GM18907 (cell line): ENCODE data around the gene PCCA.
"Not testable (repeated sequence)": the region's sequence is repeated elsewhere in the genome, so short reads cannot be mapped to it uniquely, and the experiment has no call there.

Source experiments
- ATAC-seq: cut with Tn5 transposase; IDR thresholded peaks from one replicate; pipeline ENCODE4 v1.9.1; 2021; ENCODE audit warnings: mild to moderate bottlenecking, moderate library complexity; ENCODE audit not compliant: unreplicated experiment

Gene PCCA

DNA sequence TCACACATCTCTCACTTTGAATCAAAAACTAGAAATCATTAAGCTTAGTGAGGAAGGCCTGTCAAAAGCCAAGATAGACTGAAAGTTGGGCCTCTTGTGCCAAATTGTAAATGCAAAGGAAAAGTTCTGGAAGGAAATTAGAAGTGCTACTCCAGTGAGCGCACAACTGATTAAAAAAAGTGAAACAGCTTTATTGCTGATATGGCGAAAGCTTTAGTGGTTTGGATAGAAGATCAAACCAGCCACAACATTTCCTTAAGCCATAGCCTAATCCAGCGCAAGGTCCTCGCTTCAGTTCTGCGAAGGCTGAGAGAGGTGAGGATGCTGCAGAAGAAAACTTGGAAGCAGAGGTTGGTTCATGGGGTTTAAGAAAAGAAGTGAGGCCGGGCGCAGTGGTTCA lies 7.6 kb downstream of the PCCA start:
- no peak for ATAC-seq

DNA sequence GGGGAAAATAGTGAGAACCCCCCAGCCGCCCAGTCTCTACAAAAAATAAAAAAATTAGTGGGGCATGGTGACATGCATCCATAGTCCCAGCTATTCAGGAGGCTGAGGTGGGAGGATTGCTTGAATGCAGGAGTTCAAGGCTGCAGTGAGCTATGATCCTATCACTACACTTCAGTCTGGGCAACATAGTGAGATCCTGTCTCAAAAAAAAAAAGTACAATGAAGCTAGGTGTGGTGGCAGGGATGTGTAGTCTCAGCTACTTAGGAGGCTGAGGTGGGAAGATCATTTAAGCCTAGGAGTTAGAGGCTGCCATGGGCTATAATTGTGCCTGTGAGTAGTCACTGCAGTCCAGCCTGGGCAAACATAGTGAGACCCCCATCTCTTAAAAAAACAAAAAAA lies 8.9 kb downstream of the PCCA start:
- no peak for ATAC-seq

DNA sequence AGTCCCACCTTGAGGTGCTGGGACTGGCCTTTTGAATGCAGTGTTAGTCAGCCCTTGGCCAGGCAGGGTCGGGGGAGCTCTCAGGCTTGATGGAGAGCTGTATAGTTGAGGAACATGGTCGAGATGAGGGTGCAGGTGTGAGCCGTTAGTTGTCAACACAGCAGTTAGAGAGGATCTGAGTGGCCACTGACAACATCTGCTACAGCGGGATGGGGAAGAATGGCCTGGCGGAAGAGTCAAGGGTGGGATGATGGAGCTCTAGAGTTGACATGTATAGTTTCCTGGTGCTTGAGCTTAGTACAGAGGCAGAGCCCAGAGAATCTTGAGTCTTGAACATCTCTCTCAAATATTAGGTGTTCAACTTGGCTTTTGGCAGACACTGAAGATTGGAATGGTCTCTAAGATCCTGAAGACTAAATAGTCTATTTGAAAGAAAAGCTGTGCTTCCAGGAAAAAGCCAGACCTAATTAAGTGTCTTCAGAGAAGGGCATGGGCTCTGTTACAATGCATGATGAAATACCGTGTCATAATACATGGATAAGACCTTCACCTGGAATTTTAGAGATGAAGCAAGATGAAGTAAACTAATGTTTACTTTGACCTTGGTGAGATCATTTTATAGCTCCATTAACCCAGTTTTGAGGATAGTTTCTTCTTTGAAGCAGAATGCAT lies 9.7 kb downstream of the PCCA start:
- no peak for ATAC-seq

DNA sequence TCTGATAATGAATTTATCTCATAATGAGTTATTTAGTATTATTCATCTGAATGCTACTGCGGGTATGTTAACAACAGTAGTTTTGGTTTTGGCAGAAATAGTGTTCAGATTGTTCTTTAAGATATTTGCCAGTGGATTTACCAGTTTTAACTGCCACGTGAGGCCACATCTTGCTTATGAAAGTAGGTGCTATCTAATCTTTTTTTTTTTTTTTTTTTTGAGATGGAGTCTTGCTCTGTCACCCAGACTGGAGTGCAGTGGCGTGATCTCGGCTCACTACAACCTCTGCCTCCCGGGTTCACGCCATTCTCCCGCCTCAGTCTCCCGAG lies 10.2 kb downstream of the PCCA start:
- ATAC-seq, result not testable (repeated sequence)

DNA sequence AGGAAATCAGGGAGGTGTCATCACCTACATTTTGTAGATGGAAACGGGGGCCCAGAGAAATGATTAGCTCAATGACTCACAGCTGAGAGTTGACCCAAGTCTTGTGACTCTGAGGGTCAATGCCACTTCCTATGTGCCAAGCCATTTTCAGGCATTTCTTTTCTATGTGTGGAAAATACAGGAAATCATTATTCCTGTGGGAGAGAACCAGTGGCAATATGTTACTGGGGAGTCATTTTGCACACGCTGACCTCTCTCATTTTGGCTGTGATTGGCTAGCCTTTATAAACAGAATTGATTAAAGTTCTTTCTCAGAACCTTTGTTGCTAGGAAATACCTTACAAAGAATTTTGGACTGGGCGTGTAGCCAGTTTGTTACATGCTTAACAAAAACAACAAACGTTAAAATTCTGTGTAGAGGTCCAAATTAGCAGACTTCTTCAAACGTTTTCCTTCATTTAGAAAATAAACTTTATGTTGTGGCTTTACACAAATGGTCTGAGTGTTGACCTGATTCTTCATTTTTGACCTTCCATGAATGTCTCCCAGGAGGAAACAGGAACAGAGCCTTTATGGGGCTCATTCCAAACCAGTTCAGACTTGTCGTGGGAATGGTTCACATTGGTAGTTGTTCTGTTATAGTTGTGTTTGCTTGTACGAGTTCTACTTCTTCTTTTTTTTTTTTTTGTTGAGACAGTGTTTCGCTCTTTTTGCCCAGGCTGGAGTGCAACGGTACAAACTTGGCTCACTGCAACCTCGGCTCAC lies 11.4 kb downstream of the PCCA start:
- no peak for ATAC-seq

DNA sequence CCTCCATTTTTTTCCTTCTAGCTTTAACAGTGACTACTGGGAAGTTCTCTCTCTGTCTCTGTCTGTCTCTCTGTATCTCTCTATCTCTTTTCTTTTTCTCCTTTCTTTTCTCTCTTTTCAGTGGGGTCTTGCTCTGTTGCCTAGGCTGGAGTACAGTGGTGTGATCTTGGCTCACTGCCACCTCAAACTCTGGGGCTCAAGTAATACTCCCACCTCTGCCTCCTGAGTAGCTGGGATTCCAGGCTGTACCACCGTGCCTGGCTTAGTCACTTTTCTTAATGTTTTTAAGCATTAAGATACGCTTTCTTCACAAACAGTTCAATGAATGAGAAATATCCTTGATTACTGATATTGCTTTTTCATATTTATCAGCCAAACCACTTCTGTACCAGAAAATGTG lies 13.1 kb downstream of the PCCA start:
- ATAC-seq, result no peak

DNA sequence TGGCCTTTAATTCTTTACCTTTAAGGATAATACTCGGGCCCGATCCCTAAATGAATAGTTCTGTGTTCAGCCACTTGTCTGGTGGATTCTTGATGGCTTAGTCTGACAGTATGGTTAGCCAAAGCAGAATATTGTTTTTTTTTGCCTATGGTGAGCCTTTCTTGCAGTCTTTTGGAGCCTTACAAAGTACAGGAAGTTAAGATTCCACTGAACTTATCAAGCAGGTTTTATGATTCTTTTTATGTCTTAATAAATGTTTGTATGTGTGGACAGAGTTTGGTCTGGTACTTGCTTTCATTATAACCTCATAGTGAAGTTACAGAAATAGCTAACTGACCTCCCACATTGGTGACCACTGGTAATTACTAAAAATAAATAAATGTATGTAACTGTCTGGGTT lies 17.1 kb downstream of the PCCA start:
- ATAC-seq, result no peak

DNA sequence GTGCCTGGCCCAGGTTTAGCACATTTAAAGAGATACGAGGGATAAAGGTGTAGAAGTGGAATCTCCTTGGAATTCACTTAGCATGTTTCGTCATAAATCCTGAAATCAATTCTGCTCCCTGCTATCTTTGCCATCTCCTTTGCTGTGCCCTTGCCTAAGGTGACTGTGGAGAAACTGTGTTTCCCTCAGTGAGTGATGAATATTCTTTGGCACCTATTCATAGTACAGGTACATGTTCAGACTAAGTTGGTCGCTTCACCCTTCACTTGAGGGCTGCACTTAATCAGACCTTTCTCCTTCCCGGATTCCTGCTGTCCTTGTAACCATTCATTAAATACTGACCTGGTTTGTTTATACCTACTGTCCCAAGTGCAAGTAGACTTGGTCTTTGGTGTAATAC lies 17.8 kb downstream of the PCCA start:
- ATAC-seq, result no peak

DNA sequence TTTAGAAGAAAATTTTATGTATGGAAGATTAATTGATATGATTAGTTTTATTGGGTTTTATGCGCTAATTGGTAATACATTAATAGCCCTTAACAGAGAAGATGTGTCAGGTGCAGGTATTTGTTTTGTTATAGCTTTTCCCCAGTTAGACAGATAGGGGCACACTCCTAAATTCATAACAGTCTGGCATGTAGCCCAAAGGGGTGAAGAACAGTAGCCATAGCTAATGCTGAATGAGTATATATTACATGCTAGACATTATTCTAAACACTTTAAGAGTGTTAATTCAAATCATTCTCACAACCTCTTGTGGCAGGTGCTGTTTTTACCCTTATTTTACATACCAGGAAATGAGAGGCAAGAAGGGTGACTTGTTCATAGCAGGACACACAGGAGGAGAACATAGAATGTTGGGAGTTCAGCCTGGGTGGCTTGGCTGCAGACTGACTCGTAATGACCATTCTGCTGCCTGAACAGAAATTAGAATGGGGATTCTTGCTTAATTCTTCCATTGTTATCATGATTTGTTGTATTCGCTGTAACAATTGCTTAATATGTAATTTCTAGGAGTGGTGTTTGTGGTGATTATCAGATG lies 20.1 kb downstream of the PCCA start:
- peak; percentile 67 for ATAC-seq

DNA sequence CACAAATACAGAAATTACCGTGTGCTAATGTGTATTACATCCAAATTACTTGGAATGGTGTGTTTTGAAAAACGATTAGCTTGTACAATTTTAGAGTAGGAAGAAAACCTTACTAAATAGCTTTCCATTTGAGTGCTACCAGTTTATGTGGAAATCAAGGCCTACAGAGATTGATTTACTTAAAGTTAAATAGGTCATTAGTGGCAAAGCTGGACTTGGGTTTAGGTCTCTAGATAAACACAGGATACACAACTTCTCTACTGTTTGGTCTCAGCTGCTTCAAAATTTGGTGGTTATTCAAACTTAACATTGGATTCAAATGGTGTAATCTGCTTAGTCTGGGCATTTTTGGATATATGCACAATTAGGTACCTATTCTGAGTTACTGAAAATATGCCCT lies 21.4 kb downstream of the PCCA start:
- ATAC-seq, result no peak

DNA sequence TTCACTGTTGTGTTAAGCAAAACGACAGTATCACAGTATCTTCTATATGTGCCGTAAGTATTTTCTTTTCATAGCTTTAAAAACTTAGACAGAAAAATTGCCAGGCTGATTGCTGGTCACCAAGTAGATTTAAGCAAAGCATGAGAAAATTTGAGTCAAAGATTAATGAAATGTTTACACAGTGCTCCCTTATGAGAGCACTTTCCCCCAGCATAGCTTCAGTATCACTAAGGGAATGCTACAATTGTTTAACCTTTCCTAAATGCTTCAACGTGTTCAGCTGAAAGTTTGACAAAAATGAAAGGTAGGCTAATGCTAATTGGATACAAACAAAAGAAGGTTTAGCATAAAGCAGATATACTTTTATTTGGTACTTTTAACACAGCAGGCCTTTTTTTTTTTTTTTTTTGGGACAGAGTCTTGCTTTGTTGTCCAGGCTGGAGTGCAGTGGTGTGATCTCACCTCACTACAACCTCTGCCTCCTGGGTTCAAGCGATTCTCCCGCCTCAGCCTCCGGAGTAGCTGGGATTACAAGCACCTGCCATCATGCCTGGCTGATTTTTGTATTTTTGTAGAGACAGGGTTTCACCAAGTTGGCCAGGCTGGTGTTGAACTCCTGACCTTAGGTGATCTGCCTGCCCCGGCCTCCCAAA lies 23.4 kb downstream of the PCCA start:
- ATAC-seq, result no peak

DNA sequence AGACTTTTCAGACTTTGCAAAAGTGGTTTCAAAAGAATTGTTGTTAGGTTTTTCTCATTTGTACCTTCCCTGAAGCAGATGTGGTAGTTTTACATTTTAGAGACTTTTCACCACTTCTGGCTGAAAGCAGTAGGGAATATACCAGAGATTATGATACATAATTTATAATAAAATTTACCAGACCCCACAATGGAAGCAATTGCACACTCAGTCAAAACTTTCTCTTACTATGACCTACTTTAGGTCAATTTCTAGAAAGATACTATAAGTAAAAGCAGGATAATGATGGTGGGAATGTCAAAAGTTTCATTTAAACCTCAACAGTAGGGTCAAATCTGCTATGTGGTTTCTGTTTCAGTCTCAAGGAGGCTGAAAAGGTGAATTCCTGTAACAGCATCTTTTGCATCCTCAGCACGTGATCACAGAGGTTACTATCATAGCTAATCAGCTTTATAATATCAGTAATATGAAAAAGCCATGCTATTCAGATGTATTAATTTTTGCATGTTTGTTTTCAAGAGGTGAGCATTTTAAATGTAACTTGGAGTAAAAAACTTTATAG lies 26.9 kb downstream of the PCCA start:
- ATAC-seq, result peak; percentile 78

DNA sequence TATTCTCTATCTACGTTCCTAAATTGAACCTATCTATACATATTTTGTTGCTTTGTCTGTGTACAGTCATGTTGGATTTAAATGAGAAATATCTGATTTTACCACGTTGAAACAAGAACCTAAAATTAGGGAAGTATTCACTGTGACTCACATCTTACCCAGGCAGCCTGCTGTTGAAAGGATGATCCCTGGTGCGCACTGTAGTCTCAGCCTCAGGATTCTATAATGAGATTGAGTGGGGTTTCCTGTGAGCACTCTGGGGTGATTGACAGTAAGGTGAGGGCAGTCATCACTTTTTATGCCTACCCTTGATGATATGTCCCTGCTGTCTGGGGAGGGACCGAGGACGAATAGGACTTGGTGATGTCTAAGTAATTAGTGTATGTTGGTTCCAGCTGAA lies 35.4 kb downstream of the PCCA start:
- ATAC-seq, result no peak

DNA sequence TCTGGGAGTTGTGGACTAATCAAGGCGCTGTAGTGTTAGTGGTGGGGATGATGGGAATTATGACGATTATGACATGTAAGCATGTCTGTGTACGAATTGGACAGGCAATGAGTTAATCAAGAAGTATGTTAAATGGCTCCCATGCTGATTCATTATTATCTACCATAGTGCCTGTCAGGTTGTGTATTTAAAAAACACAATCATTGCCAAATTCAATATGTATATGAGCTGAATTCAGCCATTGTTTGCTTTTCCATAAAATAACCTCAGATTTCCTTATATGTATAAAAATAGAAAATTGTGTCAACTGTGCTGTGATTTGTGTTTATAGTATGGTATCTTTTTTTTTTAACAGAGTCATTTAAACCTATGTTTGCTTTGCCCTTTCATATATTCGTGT lies 37.1 kb downstream of the PCCA start:
- ATAC-seq, result no peak

DNA sequence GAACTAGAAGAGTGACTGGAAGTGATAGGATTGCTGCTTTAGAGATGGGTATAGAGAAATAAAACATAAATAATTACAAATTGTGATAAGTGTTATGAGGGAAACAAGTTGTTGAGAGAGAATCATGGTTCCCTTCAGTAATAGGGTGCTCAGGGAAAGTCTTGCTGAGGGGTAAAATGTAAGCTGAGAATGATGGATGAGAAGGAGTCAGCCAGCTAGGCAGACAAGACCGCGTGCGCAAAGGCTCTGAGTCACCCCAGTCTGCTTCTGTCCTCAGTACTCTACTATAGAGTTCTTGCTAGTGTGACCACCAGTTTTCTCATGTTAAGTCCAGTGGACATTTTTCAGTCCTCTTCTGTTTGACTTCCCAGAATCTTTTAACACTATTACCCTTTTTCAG lies 39.5 kb downstream of the PCCA start:
- no peak for ATAC-seq

DNA sequence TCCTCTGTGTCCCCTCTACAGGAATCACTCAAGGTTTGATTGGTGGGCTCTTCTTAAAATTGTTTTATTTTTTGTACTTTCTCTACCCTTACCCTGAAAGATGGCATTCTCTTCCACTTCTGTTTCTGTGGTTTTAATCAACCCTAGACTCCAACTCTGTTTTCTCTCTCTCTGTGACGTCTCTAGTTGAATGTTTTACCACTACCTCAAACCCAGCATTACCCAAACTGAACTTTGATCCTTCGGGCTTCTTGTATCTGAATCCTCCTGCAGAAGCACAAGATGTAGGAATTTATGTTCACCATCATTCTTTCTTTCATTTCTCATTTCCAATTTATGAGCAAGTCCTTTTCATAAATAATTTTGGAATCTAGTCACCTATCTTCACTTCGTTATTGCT lies 39.9 kb downstream of the PCCA start:
- ATAC-seq, result no peak

DNA sequence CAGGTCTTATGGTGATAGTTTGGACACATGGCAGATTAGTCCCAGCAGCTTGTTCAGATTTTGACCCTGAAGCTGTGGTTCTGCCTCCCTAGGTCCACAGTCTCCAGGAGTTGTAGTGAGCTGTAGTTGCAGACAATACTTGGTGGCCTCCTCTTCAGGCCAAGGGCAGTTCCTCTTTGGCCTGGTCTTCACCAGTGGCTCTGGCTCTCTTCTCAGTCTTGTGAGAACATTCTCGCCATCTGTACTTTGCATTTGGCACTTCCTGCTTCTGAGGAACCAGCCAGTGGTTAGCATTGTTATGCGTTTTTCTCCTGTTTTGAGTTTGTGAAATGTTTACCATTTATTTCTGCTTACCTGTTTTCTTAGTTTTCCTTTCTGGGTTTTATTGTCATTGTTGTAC lies 40.7 kb downstream of the PCCA start:
- peak; percentile 86 for ATAC-seq

DNA sequence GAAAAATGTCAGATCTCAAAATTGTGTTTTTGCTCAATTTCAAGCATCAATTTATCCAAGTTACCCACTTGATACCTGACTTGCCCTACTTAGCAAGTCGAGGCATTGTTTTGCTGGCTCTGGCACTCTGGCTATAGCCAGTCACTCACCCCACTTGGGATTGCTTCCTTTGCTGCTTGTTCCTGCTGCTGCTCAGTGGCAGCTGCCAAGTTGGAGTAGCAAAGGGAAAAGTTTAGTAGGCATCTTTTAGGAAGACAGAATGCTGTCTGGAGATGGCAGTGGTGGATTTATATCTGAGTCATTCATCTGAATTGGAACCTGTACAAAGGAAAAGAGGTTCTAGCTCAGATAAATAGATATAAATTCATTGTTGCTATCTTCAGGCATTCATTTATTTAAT lies 41.2 kb downstream of the PCCA start:
- no peak for ATAC-seq

DNA sequence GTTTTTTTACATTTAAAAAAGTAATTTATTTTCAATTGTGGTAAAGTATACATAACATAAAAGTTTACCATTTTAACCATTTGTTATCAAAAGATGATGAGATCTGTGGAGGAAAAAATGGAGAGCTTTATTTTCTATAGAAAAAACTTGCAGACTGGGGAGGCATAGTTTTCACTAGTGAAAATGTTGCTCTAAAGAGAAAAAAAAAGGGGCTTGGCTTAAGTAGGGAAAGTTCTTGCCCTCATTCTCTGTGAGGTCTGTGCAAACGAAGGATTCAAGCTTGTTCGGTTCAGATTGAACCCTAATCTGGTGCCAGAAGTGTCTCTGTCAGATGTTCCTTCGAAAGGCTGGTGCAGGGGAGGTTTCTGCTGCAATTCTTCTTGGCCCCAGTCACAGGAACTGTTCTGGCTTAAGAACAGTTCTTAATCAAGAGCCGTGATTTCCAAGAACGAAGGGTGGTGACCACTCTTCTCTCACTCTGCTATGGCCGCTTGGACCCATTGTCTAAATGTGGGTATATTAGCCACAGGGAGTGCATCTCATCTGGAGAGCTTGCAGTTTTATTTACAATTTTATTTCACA lies 42.1 kb downstream of the PCCA start:
- ATAC-seq, result no peak

DNA sequence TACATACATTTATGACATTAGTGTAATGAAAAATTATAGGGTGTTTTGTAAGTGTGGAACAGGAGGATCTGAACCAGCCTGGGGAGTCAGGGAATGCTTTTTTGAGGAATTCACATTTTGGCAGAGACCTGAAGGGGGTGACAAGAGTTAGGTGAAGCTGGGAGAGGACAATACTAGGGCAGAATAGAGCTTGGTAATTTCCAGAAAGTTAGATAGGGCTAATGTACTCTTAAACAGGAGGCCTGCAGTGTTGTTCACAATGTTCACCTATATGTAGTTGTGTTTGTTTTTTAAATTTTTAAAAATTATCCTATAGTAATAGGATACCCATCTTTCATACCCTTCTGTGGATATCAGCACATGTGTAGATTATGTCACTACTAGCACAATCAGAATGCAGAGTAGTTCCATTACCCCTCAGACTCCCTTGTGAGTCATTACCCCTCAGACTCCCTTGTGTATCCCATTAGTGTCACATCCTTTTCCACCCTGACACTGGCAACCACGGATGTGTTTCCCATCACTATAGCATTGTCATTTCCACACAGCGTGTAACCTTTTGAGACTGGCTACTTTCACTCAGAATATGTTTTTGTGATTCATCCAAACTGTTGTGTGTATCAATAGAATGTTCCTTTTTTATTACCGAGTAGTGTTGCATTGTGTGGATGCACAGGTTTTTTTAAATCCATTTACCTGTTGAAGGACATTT lies 43.1 kb downstream of the PCCA start:
- no peak for ATAC-seq
